ENCODE measurements around the gene GLS.
"Not testable (repeated sequence)": the region's sequence is repeated elsewhere in the genome, so short reads cannot be mapped to it uniquely, and the experiment has no call there.

- not testable (repeated sequence) for TF ChIP-seq CTCF, POLR2A (IDR thresholded peaks at IDR 0.05)
Measured at GRCh38 chr2:190885844-190886243, 5.2 kb downstream of the GLS start.

Data from heart left ventricle (tissue), 13 donors.